Measurements from ENCODE around the gene NFASC. TPM values are rescaled to one million over a fixed set of nuclear protein-coding genes. Genes with fewer than 3 reads are reported as not detected.

Gene NFASC
- polyA plus RNA-seq, 3 donors = 0.08 TPM; not detected in 2

GRCh38 chr1:204967451-204967850 is 96.8 kb downstream of the NFASC start:
- no peak overlapping the region for H3K27ac Mint-ChIP-seq
- H3K27me3 Mint-ChIP-seq (ENCODE audit: low read depth in 3 of 3) = peaks cover 0 to 17% (median 14%) of the 10 kb centered on the region in 3 donors
- Histone ChIP-seq H3K9me3 (replicated peaks in 1 of 2; ENCODE audit: control insufficient read depth in 1 of 2, insufficient read depth in 1 of 2, low read length in 2 of 2) (no peaks in the 10 kb centered on the region), H3K79me2 (ENCODE audit: insufficient read depth, low read length) (no peaks in the 10 kb centered on the region), H3K27me3 (ENCODE audit: control insufficient read depth in 2 of 2, insufficient read depth in 2 of 2, low read length in 2 of 2) (peaks cover 4 to 5% of the 10 kb centered on the region in 2 donors), H3K27ac (ENCODE audit: low read depth in 1 of 2, low read length in 2 of 2) (no peak overlapping the region), H3K36me3 (replicated peaks in 1 of 2; ENCODE audit: control insufficient read depth in 1 of 2, insufficient read depth in 2 of 2, low read length in 2 of 2) (no peaks in the 10 kb centered on the region), H2AFZ (ENCODE audit: insufficient read depth, low read depth, low read length, poor library complexity, severe bottlenecking) (no peak overlapping the region), H3K4me3 (replicated peaks in 1 of 3; ENCODE audit: low read depth in 2 of 3, low read length in 3 of 3) (no peak overlapping the region), H3K4me1 (ENCODE audit: control insufficient read depth in 1 of 2, insufficient read depth in 2 of 2, low read length in 2 of 2) (peaks cover 31 to 36% of the 10 kb centered on the region in 2 donors), H4K20me1 (ENCODE audit: insufficient read depth, low read length) (no peaks in the 10 kb centered on the region), H3K9ac (ENCODE audit: insufficient read depth, low read length, poor library complexity, severe bottlenecking) (no peak overlapping the region), H3K4me2 (replicated peaks; ENCODE audit: extremely low read depth, low read length, poor library complexity, severe bottlenecking) (no peak overlapping the region)
- DNase-seq = no peak
- H3K4me1 Mint-ChIP-seq = peaks cover 33% of the 10 kb centered on the region
- H3K4me3 Mint-ChIP-seq = no peak overlapping the region
- H3K36me3 Mint-ChIP-seq = no peaks in the 10 kb centered on the region
- intact Hi-C loops (cut with micrococcal nuclease) = no loop called here
- 100% methylated on average over 2 of the region's 6 CpGs for whole genome bisulfite sequencing (ENCODE audit: insufficient coverage)
- TF ChIP-seq CTCF (IDR thresholded peaks at IDR 0.05) = no peak
- peaks cover 0 to 2% (median 0%) of the 10 kb centered on the region in 7 donors for H3K9me3 Mint-ChIP-seq

GRCh38 chr1:204968135-204968534 is 97.5 kb downstream of the NFASC start:
- H3K36me3 Mint-ChIP-seq = no peaks in the 10 kb centered on the region
- H3K79me2 ChIP-seq (ENCODE audit: insufficient read depth, low read length) = no peaks in the 10 kb centered on the region
- intact Hi-C loops (cut with micrococcal nuclease) = no loop called here
- no peak for TF ChIP-seq CTCF (IDR thresholded peaks at IDR 0.05)
- H3K36me3 ChIP-seq (replicated peaks in 1 of 2; ENCODE audit: control insufficient read depth in 1 of 2, insufficient read depth in 2 of 2, low read length in 2 of 2) = no peaks in the 10 kb centered on the region
- H4K20me1 ChIP-seq (ENCODE audit: insufficient read depth, low read length) = no peaks in the 10 kb centered on the region
- H3K27ac Mint-ChIP-seq = no peak overlapping the region
- peaks cover 38 to 43% of the 10 kb centered on the region in 2 donors for H3K4me1 ChIP-seq (ENCODE audit: control insufficient read depth in 1 of 2, insufficient read depth in 2 of 2, low read length in 2 of 2)
- H2AFZ ChIP-seq (ENCODE audit: insufficient read depth, low read depth, low read length, poor library complexity, severe bottlenecking) = no peak overlapping the region
- peaks cover 0 to 17% (median 12%) of the 10 kb centered on the region in 3 donors for H3K27me3 Mint-ChIP-seq (ENCODE audit: low read depth in 3 of 3)
- DNase-seq = no peak
- no peak overlapping the region for H3K27ac ChIP-seq (ENCODE audit: low read depth in 1 of 2, low read length in 2 of 2)
- H3K27me3 ChIP-seq (ENCODE audit: control insufficient read depth in 2 of 2, insufficient read depth in 2 of 2, low read length in 2 of 2) = peaks cover 4 to 5% of the 10 kb centered on the region in 2 donors
- H3K4me3 ChIP-seq (replicated peaks in 1 of 3; ENCODE audit: low read depth in 2 of 3, low read length in 3 of 3) = no peak overlapping the region
- WGBS (ENCODE audit: insufficient coverage) = 100% methylated on average over 4 of the region's 10 CpGs
- no peak overlapping the region for H3K9ac ChIP-seq (ENCODE audit: insufficient read depth, low read length, poor library complexity, severe bottlenecking)
- H3K9me3 ChIP-seq (replicated peaks in 1 of 2; ENCODE audit: control insufficient read depth in 1 of 2, insufficient read depth in 1 of 2, low read length in 2 of 2) = no peaks in the 10 kb centered on the region
- peaks cover 0 to 2% (median 0%) of the 10 kb centered on the region in 7 donors for H3K9me3 Mint-ChIP-seq
- H3K4me3 Mint-ChIP-seq = no peak overlapping the region
- no peak overlapping the region for H3K4me2 ChIP-seq (replicated peaks; ENCODE audit: extremely low read depth, low read length, poor library complexity, severe bottlenecking)
- H3K4me1 Mint-ChIP-seq = peaks cover 37% of the 10 kb centered on the region

All from CD14-positive monocyte (primary cell).